Keratinocyte (primary cell): ENCODE measurements around the gene MXRA5. TPM values are rescaled to one million over a fixed set of nuclear protein-coding genes. Genes with fewer than 3 reads are reported as not detected.
"Not testable (repeated sequence)": the region's sequence is repeated elsewhere in the genome, so short reads cannot be mapped to it uniquely, and the experiment has no call there.

Source experiments
- DNase-seq: peaks from one replicate; pipeline ENCODE4 v3.0.0-alpha.2; 2011; ENCODE audit warnings: low read depth, missing footprints, low spot score
- FAIRE-seq: peaks from 2 replicates; lab custom pipeline; 2011; peaks lifted over from hg19 to GRCh38; lab: Jason Lieb, UNC
- H2AFZ ChIP-seq: 2 replicates; pipeline ENCODE4 v1.6.0; 2012; ENCODE audit warnings: low read length, control low read depth, inconsistent platforms; ENCODE audit not compliant: control insufficient read depth
- H3K27ac ChIP-seq: 2 replicates; pipeline ENCODE4 v1.5.1; 2011; ENCODE audit warnings: low read length; ENCODE audit not compliant: control insufficient read depth, insufficient read depth
- H3K27me3 ChIP-seq: 3 replicates; pipeline ENCODE4 v1.6.0; 2011; ENCODE audit warnings: low read length; ENCODE audit not compliant: control insufficient read depth, insufficient read depth; ENCODE audit errors: extremely low read depth
- H3K36me3 ChIP-seq, 2 experiments: 2 replicates in 1 of 2; 3 replicates in 1 of 2; pipeline ENCODE4 v1.5.1; 2011; ENCODE audit warnings: low read length in 2 of 2, mild to moderate bottlenecking in 1 of 2; ENCODE audit not compliant: control insufficient read depth in 2 of 2, insufficient read depth in 2 of 2; ENCODE audit errors: extremely low read depth in 1 of 2
- H3K4me1 ChIP-seq: 3 replicates; pipeline ENCODE4 v1.5.1; 2011; ENCODE audit warnings: low read length; ENCODE audit not compliant: control insufficient read depth, insufficient read depth; ENCODE audit errors: extremely low read depth
- H3K4me2 ChIP-seq: 3 replicates; pipeline ENCODE4 v1.6.0; 2011; ENCODE audit warnings: low read depth, low read length; ENCODE audit not compliant: control insufficient read depth, insufficient read depth; ENCODE audit errors: extremely low read depth
- H3K4me3 ChIP-seq, 3 experiments: fragments of 200-600 bp in 1 of 3; sonication (generic) in 1 of 3; 2 replicates in 2 of 3; 3 replicates in 1 of 3; pipeline ENCODE4 v1.5.1; 2011 to 2016; ENCODE audit warnings: low read length in 3 of 3, mild to moderate bottlenecking in 3 of 3, control low read depth in 2 of 3, inconsistent platforms in 1 of 3, low read depth in 1 of 3, mixed read lengths in 1 of 3, mixed run types in 1 of 3, moderate library complexity in 1 of 3; ENCODE audit not compliant: control insufficient read depth in 2 of 3, insufficient read depth in 2 of 3; ENCODE audit errors: extremely low read depth in 1 of 3
- H3K79me2 ChIP-seq: 2 replicates; pipeline ENCODE4 v1.6.0; 2012; ENCODE audit warnings: low read length; ENCODE audit not compliant: control insufficient read depth, insufficient read depth
- H3K9ac ChIP-seq: 3 replicates; pipeline ENCODE4 v1.6.0; 2011; ENCODE audit warnings: low read length; ENCODE audit not compliant: control insufficient read depth, insufficient read depth; ENCODE audit errors: extremely low read depth
- H3K9me1 ChIP-seq: 3 replicates; pipeline ENCODE4 v1.6.0; 2011; ENCODE audit warnings: low read length; ENCODE audit not compliant: control insufficient read depth, insufficient read depth; ENCODE audit errors: extremely low read depth
- H3K9me3 ChIP-seq: 2 replicates; pipeline ENCODE4 v1.5.1; 2012; ENCODE audit warnings: low read depth, low read length; ENCODE audit not compliant: control insufficient read depth
- H4K20me1 ChIP-seq: 3 replicates; pipeline ENCODE4 v1.6.0; 2011; ENCODE audit warnings: low read length; ENCODE audit not compliant: control insufficient read depth, insufficient read depth; ENCODE audit errors: extremely low read depth
- EZH2 ChIP-seq: IDR thresholded peaks from one replicate; pipeline ENCODE4 v1.6.1; 2012; ENCODE audit warnings: inconsistent platforms, mild to moderate bottlenecking, low read length, moderate library complexity
- dilution Hi-C: fragments of 300-500 bp; cut with MboI; formaldehyde crosslinking; loops from one replicate; pipeline ENCODE4 v1.7.0; 2020; ENCODE audit warnings: low sequenced_read_pairs; ENCODE audit not compliant: extremely low pct_ligation_motif_present
- polyA plus RNA-seq, 5 experiments: library from polyadenylated mRNA; depleted of rRNA in 3 of 5; stranded (reverse) in 3 of 5; stranded (forward) in 1 of 5; unstranded in 1 of 5; fragments of >200 nt; gene quantifications; 1 replicate in 1 of 5; 2 replicates in 3 of 5; 3 replicates in 1 of 5; pipeline versions ENCODE4 v1.2.1 to v1.2.3, GENCODE V29; 2011 to 2012; ENCODE audit warnings: missing spikeins in 2 of 5, low read depth in 1 of 5, low replicate concordance in 1 of 5
- TF ChIP-seq, protein P1 (sequence below), 3 experiments: IDR thresholded peaks in 1 of 3; conservative IDR thresholded peaks in 1 of 3; optimal IDR thresholded peaks in 1 of 3; 2 replicates in 2 of 3; 3 replicates in 1 of 3; pipeline versions ENCODE3 to v1.5.1; 2011; ENCODE audit warnings: low read length in 3 of 3, mild to moderate bottlenecking in 3 of 3, moderate library complexity in 2 of 3, control low read depth in 1 of 3, inconsistent platforms in 1 of 3; ENCODE audit not compliant: insufficient read depth in 2 of 3; ENCODE audit errors: extremely low read depth in 1 of 3

The MXRA5 gene
- polyA plus RNA-seq, 1 donor (not counting 4 experiments of a cell fraction or from before 2014, with no cell fraction given), result 6.5 TPM

GRCh38 chrX:3377560-3377959, 31.1 kb upstream of the MXRA5 start:
- peaks cover 7% of the 10 kb centered on the region for H3K9me3 ChIP-seq
- H3K4me2 ChIP-seq, result no peak overlapping the region
- no peaks in the 10 kb centered on the region for H4K20me1 ChIP-seq
- no peaks in the 10 kb centered on the region for H3K27me3 ChIP-seq
- TF ChIP-seq, protein P1, sequence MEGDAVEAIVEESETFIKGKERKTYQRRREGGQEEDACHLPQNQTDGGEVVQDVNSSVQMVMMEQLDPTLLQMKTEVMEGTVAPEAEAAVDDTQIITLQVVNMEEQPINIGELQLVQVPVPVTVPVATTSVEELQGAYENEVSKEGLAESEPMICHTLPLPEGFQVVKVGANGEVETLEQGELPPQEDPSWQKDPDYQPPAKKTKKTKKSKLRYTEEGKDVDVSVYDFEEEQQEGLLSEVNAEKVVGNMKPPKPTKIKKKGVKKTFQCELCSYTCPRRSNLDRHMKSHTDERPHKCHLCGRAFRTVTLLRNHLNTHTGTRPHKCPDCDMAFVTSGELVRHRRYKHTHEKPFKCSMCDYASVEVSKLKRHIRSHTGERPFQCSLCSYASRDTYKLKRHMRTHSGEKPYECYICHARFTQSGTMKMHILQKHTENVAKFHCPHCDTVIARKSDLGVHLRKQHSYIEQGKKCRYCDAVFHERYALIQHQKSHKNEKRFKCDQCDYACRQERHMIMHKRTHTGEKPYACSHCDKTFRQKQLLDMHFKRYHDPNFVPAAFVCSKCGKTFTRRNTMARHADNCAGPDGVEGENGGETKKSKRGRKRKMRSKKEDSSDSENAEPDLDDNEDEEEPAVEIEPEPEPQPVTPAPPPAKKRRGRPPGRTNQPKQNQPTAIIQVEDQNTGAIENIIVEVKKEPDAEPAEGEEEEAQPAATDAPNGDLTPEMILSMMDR (optimal IDR thresholded peaks at IDR 0.05 in 1 of 3, IDR thresholded peaks at IDR 0.05 in 1 of 3, conservative IDR thresholded peaks at IDR 0.05 in 1 of 3; ENCODE audit: extremely low read depth in 1 of 3, insufficient read depth in 2 of 3, low read length in 3 of 3), result no peak
- TF ChIP-seq EZH2, result no peak
- no peaks in the 10 kb centered on the region for H3K9me1 ChIP-seq
- dilution Hi-C loops, result no loop called here
- no peak overlapping the region for H2AFZ ChIP-seq
- FAIRE-seq, result no peak
- H3K79me2 ChIP-seq, result no peaks in the 10 kb centered on the region
- no peaks in the 10 kb centered on the region for H3K36me3 ChIP-seq
- no peak for DNase-seq
- H3K4me3 ChIP-seq, result no peak overlapping the region
- H3K4me1 ChIP-seq, result peaks cover 8% of the 10 kb centered on the region
- no peak overlapping the region for H3K9ac ChIP-seq
- no peak overlapping the region for H3K27ac ChIP-seq

DNA sequence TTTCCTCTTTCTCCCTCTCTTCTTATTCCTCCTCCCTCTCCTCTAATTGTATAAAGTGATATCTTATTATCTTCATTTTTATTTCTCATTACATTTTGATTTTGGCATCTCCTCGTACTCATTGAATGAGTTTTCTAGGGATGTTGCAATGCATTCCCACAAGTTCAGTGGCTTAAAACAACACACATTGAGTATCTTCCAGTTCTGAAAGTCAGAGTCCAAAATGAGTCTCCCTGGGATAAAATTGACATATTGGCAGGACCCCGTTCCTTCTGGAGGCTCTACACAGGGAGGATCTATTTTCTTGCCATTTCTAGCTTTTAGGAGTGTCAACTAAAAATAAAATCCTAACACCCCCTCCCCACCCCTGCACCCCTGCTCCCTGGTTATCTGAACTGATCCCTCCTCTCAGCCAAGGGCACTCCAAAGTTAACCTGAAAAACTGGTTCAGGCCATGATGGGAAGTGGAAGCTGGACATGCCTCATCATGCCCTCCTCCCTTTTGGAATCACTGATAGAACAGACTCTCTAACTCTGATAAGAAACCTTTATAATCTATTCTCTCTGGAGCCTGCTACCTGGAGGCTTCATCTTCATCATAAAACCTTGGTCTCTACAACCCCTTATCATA, 29.5 kb upstream of the MXRA5 start:
- H3K27me3 ChIP-seq, H3K9ac ChIP-seq, H3K4me3 ChIP-seq, H3K36me3 ChIP-seq, H3K9me1 ChIP-seq, H3K27ac ChIP-seq, H3K9me3 ChIP-seq, H4K20me1 ChIP-seq, dilution Hi-C loops, DNase-seq, H3K79me2 ChIP-seq: not testable (repeated sequence)
- peak overlapping the region; percentile 27 for H3K4me2 ChIP-seq
- H3K4me1 ChIP-seq, result peaks cover 18% of the 10 kb centered on the region
- FAIRE-seq, result peak; percentile 41
- H2AFZ ChIP-seq, result peak overlapping the region; percentile 10
